Activated CD4-positive, alpha-beta T cell treated with anti-CD3 and anti-CD28 coated beads for 24 hours (primary cell): ENCODE results near the gene ABCB8.

Experiments used
- DNase-seq, 2 donors: peaks; one replicate each; pipeline ENCODE4 v3.0.0-alpha.2; 2020; ENCODE audit warnings: low read depth in 2 of 2

Gene ABCB8

DNA sequence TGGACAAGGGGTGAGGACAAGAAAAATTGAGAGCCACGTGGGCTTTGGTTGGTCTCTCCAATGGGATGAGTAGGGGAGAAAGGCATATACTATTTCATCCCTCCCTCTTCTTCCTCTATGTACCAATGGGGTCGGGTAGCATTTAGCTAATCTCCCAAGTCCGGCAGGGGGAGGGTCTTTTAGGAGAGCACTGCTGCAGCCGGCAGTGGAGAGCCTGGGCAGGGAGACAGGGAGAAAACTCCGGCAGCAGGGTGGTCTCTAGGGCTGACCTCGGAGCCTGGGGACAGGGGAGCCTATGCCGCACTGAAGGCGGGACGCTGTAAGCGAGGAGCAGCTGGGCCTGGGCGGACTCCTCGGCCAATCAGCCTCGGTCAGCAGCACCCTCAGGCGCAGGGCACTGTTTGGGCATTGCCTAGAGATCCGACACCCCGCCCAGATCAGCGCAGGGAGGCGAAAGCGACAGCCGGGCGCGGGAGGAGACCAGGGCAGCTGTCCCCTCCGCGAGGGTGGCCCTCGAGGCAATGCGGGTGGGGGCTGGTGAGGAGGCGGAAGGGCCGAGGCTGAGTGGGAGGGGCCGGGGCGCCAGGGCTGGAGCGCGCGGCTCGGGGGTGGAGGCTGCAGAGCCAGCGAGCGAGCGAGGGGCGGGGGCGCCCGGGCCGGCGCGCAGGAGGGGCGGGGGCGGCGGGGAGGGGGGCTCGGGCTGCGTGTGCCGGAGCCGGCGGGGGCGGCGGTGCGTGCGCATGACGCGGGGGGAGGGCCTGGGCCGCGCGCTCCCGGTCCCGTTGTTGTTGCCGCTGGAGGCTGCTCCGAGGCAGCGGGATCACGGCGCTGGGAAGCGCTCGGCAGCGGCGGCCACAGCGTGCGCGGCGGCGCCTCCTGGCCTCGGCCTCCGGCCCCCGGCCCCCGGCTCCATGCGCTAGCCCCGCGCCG, 57.7 kb downstream of the ABCB8 start, which contains the start of gene AGAP3:
Gene AGAP3 (plus strand): TSS at position 785 of the 930 bp plus-strand sequence. CDS start 267 bp downstream, outside the sequence.
- DNase-seq, result peak; percentile 35 to 47

- DNase-seq, result no peak
Measured at GRCh38 chr7:151086802-151087244, 58.6 kb downstream of the ABCB8 start.

GRCh38 chr7:151087245-151088018, 59.2 kb downstream of the ABCB8 start:
- no peak for DNase-seq

DNA sequence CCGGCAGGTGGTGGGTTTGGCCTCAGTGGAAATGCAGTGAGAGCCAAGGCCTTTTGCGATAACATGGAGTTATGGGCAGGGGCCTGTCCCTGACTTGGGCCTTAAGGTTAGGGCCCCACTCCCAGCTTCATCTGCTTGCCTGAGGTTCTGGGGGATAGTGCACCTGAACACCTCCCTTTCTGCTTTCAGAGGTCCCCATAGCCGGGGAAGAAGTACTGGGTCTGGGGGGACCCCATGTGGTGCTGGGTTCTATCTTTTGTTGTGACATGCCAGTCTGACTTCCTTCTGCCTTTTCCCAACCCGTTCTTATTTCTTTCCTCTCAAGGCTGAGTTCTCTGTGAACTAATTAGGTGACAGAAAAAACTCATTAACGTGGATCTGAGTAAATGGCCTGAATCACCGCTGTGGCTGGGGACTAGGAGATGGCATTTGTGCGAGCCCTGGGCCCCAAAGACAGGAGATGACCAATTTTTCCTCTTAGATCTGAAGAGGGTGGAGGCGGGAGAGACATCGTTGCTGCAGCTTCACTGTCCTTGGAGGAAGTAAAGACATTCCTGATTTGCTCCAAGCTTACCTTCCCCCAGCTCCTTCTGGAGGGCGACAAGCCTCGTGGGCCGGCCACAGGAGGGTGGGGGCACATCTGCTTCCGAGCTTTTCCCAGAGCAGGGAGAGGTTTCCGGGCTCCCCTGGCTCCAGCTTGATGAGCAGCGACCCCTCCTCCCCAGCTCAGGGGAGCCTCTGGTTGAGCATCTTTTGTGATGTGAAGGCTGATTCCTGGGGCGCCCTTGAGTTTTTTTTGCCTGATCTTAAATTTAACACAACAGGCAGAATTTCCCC, 60.0 kb downstream of the ABCB8 start:
- no peak for DNase-seq

DNA sequence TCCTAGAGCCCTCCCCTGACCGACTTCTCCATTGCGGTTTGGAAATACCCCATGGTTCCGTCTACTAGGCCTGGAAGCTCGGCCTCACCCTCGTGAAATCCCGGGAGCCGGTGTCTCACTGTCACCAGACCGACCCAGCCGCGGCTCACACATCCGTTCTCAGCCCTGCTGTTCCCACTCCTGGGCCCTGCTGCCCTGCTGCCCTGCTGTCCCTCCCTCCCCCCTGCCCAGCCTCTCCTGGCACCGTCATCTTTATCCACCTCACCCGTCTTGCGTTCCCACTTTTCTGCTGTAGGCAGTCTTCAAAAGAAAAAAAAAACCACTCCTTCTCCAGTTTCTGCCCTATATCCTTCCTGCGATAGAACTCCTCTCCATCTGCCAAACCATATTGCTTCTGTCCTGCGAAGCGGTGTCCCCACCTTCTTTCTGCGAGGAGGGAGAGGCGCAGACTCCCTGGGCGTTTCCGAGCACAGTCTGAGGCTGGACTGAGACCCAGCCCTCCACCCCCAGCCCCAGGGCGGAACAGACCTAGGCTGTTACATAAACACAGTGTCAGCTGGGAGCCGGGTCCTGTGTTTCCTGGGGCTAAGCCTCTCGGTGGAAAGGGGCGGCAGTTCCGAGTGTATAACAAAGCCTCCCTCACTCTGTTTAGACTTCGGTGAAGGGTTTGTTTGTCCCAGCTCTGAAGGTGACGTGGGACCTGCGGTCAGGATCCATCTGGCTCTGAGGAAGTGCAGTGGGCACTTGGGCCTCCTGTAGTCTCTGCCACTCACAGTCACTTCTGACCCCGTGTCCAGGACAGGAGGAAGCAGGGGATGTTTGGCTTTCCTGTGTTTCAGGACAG, 60.8 kb downstream of the ABCB8 start:
- DNase-seq, result no peak

DNA sequence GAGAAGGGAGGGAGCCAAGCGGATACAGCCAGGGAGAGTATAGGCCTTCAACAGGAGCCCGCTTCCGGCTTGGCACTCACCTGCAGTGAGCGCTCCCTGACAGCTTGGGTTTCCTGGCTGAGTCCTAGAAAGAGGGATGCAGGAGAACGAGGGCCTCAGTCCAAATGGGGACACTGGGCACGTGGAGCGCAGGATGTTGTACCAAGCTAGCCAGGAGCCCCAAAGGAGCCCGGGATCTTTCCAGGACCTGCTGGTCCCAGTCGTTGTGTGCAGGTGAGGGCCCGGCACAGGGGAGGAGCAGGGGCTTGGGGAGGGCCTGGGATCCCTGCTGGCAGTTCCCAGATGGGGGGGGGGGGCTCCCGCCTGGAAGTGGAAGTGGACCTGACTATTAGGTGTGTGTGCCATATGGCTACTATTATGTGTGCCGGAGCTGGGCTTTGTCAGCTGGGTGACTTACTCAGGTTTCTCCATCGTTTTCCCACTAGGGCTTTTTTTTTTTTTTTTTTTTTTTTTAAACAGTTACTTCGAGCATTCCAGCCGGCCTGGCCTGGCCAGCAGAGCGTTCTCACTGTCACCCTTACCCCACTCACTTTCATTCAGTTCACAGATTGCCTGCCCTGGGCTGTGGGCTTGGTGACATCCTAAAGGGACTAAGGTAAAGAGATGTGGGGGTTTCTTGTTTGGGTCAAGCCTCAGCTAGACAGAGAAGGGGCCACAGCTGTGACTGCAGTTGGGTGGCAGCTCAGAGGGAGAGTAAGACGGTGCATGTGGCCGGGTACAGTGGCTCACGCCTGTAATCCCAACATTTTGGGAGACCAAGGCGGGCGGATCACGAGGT, 61.9 kb downstream of the ABCB8 start:
- no peak for DNase-seq

DNA sequence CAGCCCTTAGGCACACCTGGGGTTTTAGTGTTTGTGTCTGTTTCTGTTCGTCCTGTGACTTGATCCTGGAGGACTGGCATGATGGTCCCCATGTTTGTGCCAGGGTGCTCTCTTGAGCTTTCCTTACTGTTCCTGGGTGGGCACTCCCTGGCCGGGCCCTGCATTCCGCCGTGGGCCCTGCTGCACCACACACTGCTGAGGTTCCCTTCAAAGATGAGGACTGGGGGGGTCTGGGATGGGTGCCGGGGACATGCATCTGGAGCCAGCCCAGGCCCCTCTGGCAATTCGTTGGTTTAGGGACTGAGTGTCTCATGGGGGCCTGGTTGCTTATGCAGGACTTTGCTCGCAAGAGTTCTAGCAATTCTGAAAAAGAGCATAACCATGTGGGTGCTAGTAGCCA, 62.8 kb downstream of the ABCB8 start:
- no peak for DNase-seq

DNA sequence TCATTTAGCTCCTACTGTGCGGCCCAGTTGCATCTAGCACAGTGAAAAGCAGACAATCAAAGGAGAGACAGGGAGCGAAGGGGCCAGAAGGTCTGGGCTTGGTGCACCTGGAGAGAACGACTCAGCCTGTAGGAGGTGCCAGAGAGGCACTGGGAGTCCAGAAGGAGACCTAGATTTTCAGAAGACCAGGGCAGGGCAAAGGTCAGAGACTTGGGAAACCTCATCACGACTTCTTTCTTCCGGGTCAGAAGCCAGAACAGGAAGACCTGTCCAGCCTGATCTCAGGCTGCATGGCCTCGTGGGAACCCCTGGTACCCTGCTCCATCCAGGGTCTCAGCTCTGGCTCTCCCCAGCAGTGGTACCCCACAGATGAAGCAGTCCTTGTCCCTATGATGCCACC, 63.2 kb downstream of the ABCB8 start:
- DNase-seq, result no peak

DNA sequence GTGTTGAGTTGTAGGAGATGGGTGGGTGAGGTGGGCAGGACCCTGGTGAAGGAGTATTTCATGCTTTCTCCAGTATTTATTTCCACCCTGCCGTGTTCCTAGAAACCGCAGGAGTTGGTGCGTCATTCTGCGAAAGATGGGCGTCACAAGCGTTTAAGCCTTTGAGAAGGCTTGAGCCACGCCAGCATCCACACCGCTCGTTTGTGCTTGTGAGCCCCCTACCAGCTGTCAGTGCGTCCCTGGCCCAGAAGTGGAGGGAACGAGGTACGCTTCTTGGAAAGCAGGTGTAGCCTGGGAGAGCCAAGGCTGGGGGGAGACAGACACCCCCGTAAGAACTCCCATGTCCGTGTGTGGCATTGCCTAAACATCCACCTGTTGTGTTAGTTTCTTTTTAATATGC, 63.7 kb downstream of the ABCB8 start:
- no peak for DNase-seq

GRCh38 chr7:151093748-151094147, 65.5 kb downstream of the ABCB8 start:
- DNase-seq, result no peak

GRCh38 chr7:151094675-151095074, 66.4 kb downstream of the ABCB8 start:
- DNase-seq, result no peak

DNA sequence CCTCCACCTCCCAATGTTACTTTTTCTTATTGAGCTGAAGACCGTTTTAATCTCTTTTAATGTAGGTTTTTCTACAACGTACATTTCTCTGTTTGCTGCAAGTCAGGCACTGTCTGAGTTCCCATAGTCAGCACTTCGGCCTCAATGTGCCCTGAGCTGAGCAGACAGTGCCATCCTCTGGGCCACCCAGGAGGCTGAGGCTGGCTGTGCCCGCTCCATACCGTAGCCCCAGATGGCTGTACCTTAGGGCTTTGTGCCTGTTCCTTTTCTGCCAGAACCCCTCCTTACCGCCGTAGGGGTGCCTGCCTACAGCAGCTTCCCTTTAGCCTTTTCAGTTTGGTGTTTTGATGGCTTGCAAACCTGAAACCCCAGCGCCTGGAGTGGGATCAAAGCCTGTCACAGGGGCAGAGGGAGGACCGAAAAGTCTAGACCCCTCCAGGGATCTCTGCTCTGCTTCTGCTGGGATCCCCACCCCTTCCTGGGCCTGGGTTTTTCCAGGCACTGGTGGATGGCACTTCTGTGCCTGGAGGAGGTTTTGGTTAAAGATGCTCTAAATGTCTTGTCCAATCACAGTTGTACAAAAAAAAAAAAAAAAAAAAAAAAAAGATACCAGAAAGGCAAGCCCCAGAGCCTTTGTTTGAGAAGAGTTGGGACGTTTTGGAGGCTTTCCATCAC, 67.0 kb downstream of the ABCB8 start:
- no peak for DNase-seq

GRCh38 chr7:151095828-151096475, 67.7 kb downstream of the ABCB8 start:
- DNase-seq, result no peak
